PC-9 (cell line): ENCODE data around the gene PIPOX. TPM values are rescaled to one million over a fixed set of nuclear protein-coding genes. Genes with fewer than 3 reads are reported as not detected.

Source experiments
- BruUV-seq: library from RNA; stranded (reverse); fragments of 400-500 nt; replicated peaks from 2 replicates; lab custom pipeline; 2021; lab: Mats Ljungman, UMichigan
- CTCF ChIA-PET: fragments of 300-600 bp; sonication (Branson Sonifier 250); formaldehyde crosslinking; loops from one replicate; lab custom pipeline; 2022; ENCODE audit warnings: antibody characterized with exemption; lab: Charles Lee
- POLR2A ChIA-PET: fragments of 300-600 bp; sonication (Branson Sonifier 250); formaldehyde crosslinking; loops from one replicate; lab custom pipeline; 2022; ENCODE audit warnings: antibody characterized with exemption; ENCODE audit not compliant: unreplicated experiment; lab: Charles Lee
- DNase-seq, 2 experiments: peaks; one replicate each; pipeline versions ENCODE4 v3.0.0 to v3.0.0-alpha.2; 2015 to 2022; ENCODE audit warnings: mixed read lengths in 1 of 2
- H2AFZ ChIP-seq: fragments of 200-600 bp; sonication (generic); 2 replicates; pipeline ENCODE4 v1.8.1; 2017; ENCODE audit warnings: antibody characterized with exemption
- H3F3A ChIP-seq: fragments of 200-600 bp; sonication (generic); 2 replicates; pipeline ENCODE4 v1.8.1; 2017; ENCODE audit warnings: antibody characterized with exemption, mild to moderate bottlenecking, low read depth; ENCODE audit not compliant: insufficient read depth
- H3K27ac ChIP-seq: fragments of 200-600 bp; sonication (generic); 2 replicates; pipeline ENCODE4 v1.6.1; 2016; ENCODE audit warnings: mixed run types
- H3K27me3 ChIP-seq: fragments of 200-600 bp; sonication (generic); 2 replicates; pipeline ENCODE4 v1.6.1; 2016; ENCODE audit warnings: low read depth, mixed run types; ENCODE audit not compliant: insufficient read depth
- H3K36me3 ChIP-seq: fragments of 200-600 bp; sonication (generic); 2 replicates; pipeline ENCODE4 v1.6.1; 2016; ENCODE audit warnings: low read depth, mixed run types
- H3K4me1 ChIP-seq: fragments of 200-600 bp; sonication (generic); replicated peaks from 2 replicates; pipeline ENCODE4 v1.6.1; 2016; ENCODE audit warnings: mixed run types; ENCODE audit not compliant: insufficient read depth
- H3K4me2 ChIP-seq: fragments of 200-600 bp; sonication (generic); 2 replicates; pipeline ENCODE4 v1.6.1; 2017; ENCODE audit warnings: mixed run types
- H3K4me3 ChIP-seq: fragments of 200-600 bp; sonication (generic); 2 replicates; pipeline ENCODE4 v1.6.1; 2016; ENCODE audit warnings: mixed run types
- H3K79me2 ChIP-seq: fragments of 200-600 bp; sonication (generic); 2 replicates; pipeline ENCODE4 v1.6.1; 2017; ENCODE audit warnings: low read depth, mixed run types
- H3K9me2 ChIP-seq: fragments of 200-600 bp; sonication (generic); 2 replicates; pipeline ENCODE4 v1.8.1; 2017; ENCODE audit warnings: mild to moderate bottlenecking; ENCODE audit not compliant: insufficient read depth
- H3K9me3 ChIP-seq: fragments of 200-600 bp; sonication (generic); 2 replicates; pipeline ENCODE4 v1.8.1; 2016; ENCODE audit warnings: low read depth; ENCODE audit not compliant: insufficient read depth
- H4K20me1 ChIP-seq: fragments of 200-600 bp; sonication (generic); 2 replicates; pipeline ENCODE4 v1.8.1; 2017; ENCODE audit not compliant: insufficient read depth
- EZH2 ChIP-seq: fragments of 200-600 bp; sonication (generic); IDR thresholded peaks from 2 replicates; pipeline ENCODE4 v1.8.0; 2017; ENCODE audit warnings: antibody characterized with exemption, low read depth
- intact Hi-C: fragments of 100-400 bp; cut with micrococcal nuclease; formaldehyde crosslinking; loops from one replicate; pipeline ENCODE4 v1.10.0; 2022; ENCODE audit not compliant: unreplicated experiment
- total RNA-seq: library from RNA; stranded (reverse); gene quantifications from 2 replicates; pipeline ENCODE4 v1.2.3, GENCODE V29; 2021
- TF ChIP-seq, protein P1 (sequence below): fragments of 200-600 bp; sonication (generic); conservative IDR thresholded peaks from 2 replicates; pipeline ENCODE4 v1.6.1; 2017; ENCODE audit warnings: mixed run types, antibody characterized with exemption, mild to moderate bottlenecking, moderate library complexity

The PIPOX gene
- total RNA-seq, 1 experiment from 2014 or later: 2.8 TPM

DNA sequence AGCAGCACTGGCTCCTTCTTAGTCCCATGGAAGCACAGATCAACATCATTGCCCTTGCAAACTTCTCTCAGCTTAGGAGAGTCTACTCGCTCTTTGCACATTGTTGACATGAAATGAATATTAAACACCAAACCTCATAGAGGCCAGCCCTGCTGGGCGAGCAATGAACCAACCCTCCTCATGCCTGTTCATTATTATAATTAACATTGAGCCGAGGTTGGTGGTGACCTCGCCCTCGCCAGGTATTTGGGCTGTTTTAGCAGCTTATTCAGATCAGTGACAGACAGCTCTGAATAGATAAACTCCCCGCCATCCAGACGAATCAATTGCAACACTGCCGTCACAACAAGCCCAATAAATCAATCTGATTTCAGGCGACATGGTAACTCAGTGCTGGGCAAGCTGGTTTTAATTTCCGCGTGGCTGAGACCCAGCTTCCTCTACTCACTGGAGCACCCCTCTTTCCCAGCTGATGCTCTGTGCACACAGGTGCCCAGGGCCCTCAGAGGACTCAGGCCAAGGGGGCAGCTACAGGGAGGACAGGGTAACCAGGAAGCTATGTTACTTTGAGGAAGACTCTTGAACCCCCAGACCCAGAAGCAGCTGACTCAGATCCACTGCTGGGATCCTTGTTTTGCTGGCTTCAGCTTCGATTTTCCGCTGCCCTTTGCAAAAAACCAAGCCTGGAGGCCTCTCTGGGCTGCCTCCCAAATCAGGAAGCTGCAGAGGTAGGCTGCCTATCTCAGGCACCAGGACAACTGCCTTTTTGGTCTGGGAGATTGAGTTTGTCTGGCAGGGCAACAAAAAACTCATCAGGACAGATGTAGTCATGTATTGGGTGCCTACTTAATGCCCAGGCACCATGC is 26.4 kb upstream of the PIPOX start:
- H3K79me2 ChIP-seq: no peaks in the 10 kb centered on the region
- H3K9me2 ChIP-seq: no peaks in the 10 kb centered on the region
- BruUV-seq: no TSS peak
- DNase-seq: no peak
- H3F3A ChIP-seq: no peaks in the 10 kb centered on the region
- H3K36me3 ChIP-seq: no peaks in the 10 kb centered on the region
- no peak overlapping the region for H3K27ac ChIP-seq
- ChIA-PET CTCF (interaction anchor here (0.6 kb wide), 1 partner anchor 367 kb away, joined by 3 read pairs; no protein-coding TSS in a partner anchor), POLR2A (interaction anchor here (0.6 kb wide), 2 partner anchors 48 to 91 kb away, joined by 3 to 4 read pairs; no protein-coding TSS in a partner anchor)
- intact Hi-C loops: no loop called here
- no peak overlapping the region for H2AFZ ChIP-seq
- no peak overlapping the region for H3K4me3 ChIP-seq
- H3K4me2 ChIP-seq: no peak overlapping the region
- TF ChIP-seq EZH2: no peak
- TF ChIP-seq, protein P1, sequence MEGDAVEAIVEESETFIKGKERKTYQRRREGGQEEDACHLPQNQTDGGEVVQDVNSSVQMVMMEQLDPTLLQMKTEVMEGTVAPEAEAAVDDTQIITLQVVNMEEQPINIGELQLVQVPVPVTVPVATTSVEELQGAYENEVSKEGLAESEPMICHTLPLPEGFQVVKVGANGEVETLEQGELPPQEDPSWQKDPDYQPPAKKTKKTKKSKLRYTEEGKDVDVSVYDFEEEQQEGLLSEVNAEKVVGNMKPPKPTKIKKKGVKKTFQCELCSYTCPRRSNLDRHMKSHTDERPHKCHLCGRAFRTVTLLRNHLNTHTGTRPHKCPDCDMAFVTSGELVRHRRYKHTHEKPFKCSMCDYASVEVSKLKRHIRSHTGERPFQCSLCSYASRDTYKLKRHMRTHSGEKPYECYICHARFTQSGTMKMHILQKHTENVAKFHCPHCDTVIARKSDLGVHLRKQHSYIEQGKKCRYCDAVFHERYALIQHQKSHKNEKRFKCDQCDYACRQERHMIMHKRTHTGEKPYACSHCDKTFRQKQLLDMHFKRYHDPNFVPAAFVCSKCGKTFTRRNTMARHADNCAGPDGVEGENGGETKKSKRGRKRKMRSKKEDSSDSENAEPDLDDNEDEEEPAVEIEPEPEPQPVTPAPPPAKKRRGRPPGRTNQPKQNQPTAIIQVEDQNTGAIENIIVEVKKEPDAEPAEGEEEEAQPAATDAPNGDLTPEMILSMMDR: no peak
- H3K9me3 ChIP-seq: no peaks in the 10 kb centered on the region
- H4K20me1 ChIP-seq: no peaks in the 10 kb centered on the region
- H3K4me1 ChIP-seq: no peaks in the 10 kb centered on the region
- peaks cover 79% of the 10 kb centered on the region for H3K27me3 ChIP-seq

DNA sequence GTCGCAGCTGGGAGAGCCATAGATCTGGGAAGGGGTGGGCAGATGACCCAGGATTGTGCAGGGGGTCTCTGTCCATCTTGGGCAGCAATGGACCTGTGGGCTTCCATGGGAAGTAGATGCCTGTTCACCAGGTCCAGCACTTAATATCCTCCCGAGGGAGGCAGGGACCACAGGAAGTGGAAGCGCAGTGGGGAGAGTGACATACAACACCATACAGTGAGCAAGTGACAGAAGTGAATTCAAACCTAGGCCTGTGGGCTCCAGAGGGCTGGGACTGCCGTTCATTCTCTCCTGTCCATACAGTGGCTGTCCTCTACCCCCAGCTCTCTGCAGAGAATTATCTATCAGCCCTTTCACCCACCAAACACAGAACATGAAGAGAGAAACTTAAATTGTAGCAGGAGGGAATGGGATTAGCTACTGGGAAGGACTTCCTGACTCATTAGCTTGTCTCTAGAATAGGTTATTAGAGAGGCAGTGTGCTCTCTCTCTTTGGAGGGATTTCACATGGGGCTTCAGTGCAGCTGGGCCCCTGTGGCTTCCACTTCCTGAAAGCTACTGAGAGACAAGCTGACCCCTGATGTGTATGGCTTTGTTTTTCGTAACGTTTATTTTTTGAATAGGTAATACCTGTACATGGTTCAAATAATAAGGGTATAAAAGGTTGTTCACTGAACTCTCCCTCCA is 24.0 kb upstream of the PIPOX start:
- no peak overlapping the region for H3K4me3 ChIP-seq
- H3K4me2 ChIP-seq: no peak overlapping the region
- no peaks in the 10 kb centered on the region for H3K4me1 ChIP-seq
- H3K9me3 ChIP-seq: no peaks in the 10 kb centered on the region
- H3K27me3 ChIP-seq: peaks cover 96% of the 10 kb centered on the region
- intact Hi-C loops: no loop called here
- H2AFZ ChIP-seq: no peak overlapping the region
- TF ChIP-seq, protein P1: no peak
- no peak for TF ChIP-seq EZH2
- DNase-seq: no peak
- H3K9me2 ChIP-seq: no peaks in the 10 kb centered on the region
- no peak overlapping the region for H3K27ac ChIP-seq
- H4K20me1 ChIP-seq: no peaks in the 10 kb centered on the region
- POLR2A ChIA-PET: no interaction called here
- CTCF ChIA-PET: interaction anchor here (0.6 kb wide), 1 partner anchor 429 kb away, joined by 21 read pairs; no protein-coding TSS in a partner anchor
- no peaks in the 10 kb centered on the region for H3K79me2 ChIP-seq
- no peaks in the 10 kb centered on the region for H3F3A ChIP-seq
- BruUV-seq: no TSS peak
- H3K36me3 ChIP-seq: no peaks in the 10 kb centered on the region

DNA sequence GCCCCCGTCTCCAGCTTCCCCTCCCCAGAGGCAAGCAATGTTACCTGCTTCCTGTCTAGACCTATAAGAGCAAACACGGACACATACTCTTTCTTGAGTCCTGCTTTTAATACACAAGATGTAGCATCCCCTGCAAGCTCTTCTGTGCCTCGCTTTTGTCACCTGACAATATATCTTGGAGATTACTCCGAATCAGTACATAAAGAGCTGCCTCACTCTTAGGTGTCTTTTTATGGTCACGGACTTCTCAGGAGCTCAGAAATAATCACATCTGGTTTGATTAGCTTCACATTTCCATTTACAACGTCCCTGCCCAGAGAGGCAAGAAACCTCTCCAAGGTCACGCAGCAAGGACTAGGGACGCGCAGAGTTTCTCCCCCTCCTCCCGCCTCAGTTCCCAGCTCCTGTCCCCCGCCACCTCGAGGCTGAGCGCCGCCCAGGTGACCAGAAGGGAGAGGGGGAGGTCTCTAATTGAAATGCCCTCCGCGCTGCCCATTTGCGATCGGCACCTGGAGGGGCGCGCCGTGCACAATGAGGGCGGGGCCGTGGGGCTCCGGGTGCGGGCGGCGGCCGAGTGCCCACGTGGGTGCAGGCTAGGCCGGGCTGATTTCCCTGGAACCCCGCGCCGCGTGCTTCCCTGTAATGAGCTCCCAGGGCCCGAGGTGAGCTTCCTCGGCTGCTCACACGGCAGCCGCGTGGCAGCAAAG is 23.3 kb upstream of the PIPOX start:
- H2AFZ ChIP-seq: no peak overlapping the region
- no peaks in the 10 kb centered on the region for H3K36me3 ChIP-seq
- peak overlapping the region; percentile 8; the same call in 1 of the 2 replicates for H3K4me3 ChIP-seq
- H3K4me2 ChIP-seq: peak overlapping the region; percentile 51; the same call in 1 of the 2 replicates
- DNase-seq: peak in 1 of 2 experiments; percentile 12
- H3F3A ChIP-seq: no peaks in the 10 kb centered on the region
- POLR2A ChIA-PET: interaction anchor here (0.6 kb wide), 1 partner anchor 18 kb away, joined by 3 read pairs; no protein-coding TSS in a partner anchor
- BruUV-seq: no TSS peak
- no peaks in the 10 kb centered on the region for H3K9me3 ChIP-seq
- no peak overlapping the region for H3K27ac ChIP-seq
- H4K20me1 ChIP-seq: no peaks in the 10 kb centered on the region
- CTCF ChIA-PET: interaction anchor here (0.6 kb wide), 1 partner anchor 429 kb away, joined by 21 read pairs; no protein-coding TSS in a partner anchor
- intact Hi-C loops: no loop called here
- no peaks in the 10 kb centered on the region for H3K79me2 ChIP-seq
- H3K9me2 ChIP-seq: no peaks in the 10 kb centered on the region
- H3K4me1 ChIP-seq: no peaks in the 10 kb centered on the region
- TF ChIP-seq, protein P1: no peak
- TF ChIP-seq EZH2: no peak
- H3K27me3 ChIP-seq: peaks cover 96% of the 10 kb centered on the region
